Spleen (tissue), 7 donors: ENCODE results near the gene GATAD2A.

Experiments used
- POLR2AphosphoS5 ChIP-seq, 3 donors: sonication (generic); formaldehyde crosslinking; IDR thresholded peaks; one replicate each; pipeline ENCODE4 v1.5.1; 2017; ENCODE audit warnings: antibody characterized with exemption in 3 of 3
- TF ChIP-seq, protein P1 (sequence below), 11 experiments: fragments of 200-600 bp in 7 of 11; fragments of 450-650 bp in 4 of 11; sonication (generic) in 4 of 11; IDR thresholded peaks in 8 of 11; conservative IDR thresholded peaks in 3 of 11; 1 replicate in 7 of 11; 2 replicates in 4 of 11; pipeline versions ENCODE4 v1.4.0 to v1.8.0; 2016 to 2021; ENCODE audit warnings: antibody characterized with exemption in 11 of 11, inconsistent platforms in 4 of 11, mild to moderate bottlenecking in 1 of 11
- donor health status: DM: no; HTN: no; CAD: no; lungs with moderate emphysema.
- donor health status: DM: no; HTN: no; CAD: no.
- donor health status: DM: no; HTN: no; CAD: no.

DNA sequence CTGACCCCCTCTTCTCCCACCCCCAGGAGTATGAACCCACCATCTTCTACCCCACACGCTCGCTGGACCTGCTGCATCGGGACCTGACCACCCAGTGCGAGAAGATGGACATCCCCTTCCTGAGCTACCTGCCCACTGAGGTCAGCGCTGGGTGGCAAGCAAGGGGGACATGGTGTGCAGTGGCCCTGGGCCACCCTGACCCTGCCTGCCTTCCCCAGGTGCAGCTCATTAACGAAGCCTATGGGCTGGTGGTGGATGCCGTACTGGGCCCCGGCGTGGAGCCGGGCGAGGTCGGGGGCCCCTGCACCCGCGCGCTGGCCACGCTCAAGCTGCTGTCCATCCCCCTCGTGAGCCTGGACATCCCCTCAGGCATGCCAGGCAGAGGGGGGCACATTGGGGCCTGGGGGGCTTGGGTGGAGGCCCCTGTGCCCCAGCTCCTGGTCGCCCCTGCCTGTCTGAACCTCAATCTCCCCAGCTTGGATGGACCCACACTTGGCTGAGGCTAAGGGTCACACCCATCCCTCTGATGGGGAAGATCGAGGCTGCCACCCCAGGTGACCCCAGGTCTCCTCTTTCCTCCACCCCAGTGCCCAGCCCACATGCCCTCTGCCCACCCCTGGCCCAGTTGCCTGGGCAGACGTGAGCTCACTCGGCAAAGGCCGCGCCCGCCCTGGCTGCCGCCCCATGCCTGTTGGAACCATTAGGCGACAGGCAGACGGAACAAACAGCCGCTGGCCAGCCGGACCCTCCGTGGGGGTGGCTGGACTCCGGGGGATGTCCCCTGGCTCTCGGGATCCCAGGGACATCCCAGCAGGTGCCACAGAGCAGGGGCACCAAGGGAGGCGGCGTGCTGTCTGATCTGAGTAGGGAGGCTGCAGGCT, 130.1 kb downstream of the GATAD2A start:
- TF ChIP-seq, protein P1, sequence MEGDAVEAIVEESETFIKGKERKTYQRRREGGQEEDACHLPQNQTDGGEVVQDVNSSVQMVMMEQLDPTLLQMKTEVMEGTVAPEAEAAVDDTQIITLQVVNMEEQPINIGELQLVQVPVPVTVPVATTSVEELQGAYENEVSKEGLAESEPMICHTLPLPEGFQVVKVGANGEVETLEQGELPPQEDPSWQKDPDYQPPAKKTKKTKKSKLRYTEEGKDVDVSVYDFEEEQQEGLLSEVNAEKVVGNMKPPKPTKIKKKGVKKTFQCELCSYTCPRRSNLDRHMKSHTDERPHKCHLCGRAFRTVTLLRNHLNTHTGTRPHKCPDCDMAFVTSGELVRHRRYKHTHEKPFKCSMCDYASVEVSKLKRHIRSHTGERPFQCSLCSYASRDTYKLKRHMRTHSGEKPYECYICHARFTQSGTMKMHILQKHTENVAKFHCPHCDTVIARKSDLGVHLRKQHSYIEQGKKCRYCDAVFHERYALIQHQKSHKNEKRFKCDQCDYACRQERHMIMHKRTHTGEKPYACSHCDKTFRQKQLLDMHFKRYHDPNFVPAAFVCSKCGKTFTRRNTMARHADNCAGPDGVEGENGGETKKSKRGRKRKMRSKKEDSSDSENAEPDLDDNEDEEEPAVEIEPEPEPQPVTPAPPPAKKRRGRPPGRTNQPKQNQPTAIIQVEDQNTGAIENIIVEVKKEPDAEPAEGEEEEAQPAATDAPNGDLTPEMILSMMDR (IDR thresholded peaks at IDR 0.05 in 8 of 11, conservative IDR thresholded peaks at IDR 0.05 in 3 of 11), result no peak
- TF ChIP-seq POLR2AphosphoS5 (IDR thresholded peaks at IDR 0.05), result no peak
